Measurements from ENCODE around the gene RPL22. TPM values are rescaled to one million over a fixed set of nuclear protein-coding genes. Genes with fewer than 3 reads are reported as not detected.

RPL22 gene
- total RNA-seq, 1 experiment from 2014 or later: 158 TPM

DNA sequence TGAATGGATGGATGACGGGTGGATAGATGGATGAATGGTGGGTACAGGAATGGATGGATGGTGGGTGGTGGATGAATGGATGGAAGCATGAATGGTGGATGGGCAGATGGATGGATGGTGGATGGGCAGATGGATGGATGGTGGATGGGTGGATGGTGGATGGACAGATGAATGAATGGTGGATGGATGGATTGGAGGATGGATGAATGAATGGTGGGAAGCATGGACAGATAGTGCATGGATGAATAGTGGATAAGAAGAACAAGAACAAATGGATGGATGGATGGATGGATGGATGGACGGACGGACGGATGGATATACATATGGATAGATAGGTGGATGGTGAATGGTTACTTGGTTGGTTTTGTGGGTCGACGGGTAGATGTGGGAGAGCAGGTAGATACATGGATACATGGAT is 24.0 kb downstream of the RPL22 start:
- DNase-seq (ENCODE audit: low read depth): no peak

DNA sequence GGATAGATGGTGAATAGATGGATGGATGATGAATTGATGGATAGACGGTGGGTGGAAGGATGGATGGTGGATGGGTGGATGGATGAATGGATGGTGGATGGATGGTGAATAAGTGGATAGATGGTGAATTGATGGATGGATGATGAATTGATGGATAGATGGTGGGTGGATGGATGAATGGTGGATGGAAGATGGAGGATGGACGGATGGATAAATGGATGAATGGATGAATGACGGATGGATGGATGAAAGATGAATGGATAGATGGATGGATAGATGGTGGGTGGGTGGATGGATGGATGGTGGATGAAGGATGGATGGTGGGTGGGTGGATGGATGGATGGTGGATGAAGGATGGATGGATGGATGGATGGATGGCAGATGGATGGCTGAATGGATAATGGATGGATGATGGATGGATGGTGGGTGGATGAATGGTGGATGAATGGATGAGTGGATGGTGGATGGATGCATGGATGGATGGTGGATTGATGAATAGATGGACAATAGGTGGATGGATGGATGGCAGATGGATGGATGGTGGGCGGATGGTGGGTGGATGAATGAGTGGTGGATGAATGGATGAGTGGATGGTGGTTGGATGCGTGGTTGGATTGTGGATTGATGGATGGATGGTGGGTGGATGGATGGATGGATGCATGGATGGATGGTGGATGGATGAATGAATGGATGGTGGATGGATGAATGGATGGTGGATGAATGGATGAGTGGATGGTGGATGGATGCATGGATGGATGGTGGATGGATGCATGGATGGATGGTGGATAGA is 24.6 kb downstream of the RPL22 start:
- DNase-seq (ENCODE audit: low read depth): no peak

DNA sequence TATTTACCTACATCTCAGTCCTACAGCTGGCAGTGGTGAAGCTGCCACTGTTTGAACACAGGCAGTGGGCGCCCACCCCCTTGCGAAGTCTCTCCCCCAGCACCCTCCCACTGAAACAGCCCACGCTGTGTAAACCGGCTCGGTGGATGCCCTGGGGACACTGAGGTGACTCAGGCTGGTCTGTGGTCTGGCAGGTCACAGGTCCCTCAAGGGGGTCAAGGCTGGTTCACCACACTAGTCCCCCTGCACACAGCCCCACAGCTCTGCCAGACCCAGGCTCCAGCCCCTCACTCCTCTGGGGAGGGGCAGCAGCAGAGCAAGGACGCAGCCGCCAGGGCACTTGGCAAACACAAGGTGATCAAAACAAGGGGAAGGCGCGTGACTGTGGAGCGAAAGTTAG is 26.8 kb downstream of the RPL22 start:
- no peak for DNase-seq (ENCODE audit: low read depth)

DNA sequence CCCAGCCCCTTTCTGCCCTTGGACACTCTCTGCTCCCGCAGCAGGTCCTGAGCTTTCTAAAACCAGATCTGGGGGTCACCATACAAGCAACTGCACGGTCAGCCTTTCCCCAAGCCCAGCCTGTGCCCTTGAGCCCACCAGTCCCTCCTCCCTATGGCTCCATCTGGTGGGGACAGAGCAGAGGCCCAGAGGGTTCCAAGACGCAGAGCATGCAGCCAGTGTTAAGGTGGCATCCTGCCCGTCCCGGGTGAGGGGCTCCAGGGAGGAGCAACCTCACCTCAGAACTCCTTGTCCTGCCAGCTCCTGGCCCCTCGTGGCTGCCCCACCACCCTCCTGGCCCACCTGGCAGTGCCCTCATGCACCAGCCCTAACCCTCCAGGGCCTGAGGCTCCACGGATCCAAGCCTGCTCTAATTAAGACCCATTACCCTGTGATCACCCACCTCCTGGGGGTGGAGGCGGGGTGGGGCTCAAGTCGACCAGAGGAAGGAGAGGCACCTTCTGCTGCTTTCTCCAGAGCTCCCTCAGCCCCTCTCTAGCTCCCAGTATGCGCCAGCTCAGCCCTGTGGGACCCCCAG is 27.8 kb downstream of the RPL22 start:
- peak; percentile 40 for DNase-seq (ENCODE audit: low read depth)

DNA sequence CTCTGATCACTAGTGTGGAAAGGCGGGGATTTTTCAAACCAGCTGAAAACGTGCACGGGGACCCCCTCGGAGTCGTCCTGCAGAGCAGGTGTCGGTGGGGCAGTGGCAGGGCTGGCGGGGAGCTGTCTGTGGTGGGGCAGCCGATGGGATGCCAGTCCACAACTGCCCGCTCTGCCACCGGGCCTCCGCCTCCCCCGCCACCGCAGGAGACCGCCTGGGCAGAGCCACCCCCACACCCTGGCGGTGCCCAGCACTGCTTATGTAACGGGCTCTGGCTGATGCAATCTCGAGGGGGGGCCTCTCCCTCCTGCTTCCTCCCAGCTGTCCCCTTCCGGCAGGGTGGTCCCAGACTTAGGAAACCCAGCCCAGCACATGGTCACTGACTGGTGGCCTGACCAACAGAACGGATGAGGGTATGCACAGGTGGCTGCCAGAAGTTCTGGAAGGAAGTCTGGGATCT is 28.6 kb downstream of the RPL22 start:
- no peak for DNase-seq (ENCODE audit: low read depth)

DNA sequence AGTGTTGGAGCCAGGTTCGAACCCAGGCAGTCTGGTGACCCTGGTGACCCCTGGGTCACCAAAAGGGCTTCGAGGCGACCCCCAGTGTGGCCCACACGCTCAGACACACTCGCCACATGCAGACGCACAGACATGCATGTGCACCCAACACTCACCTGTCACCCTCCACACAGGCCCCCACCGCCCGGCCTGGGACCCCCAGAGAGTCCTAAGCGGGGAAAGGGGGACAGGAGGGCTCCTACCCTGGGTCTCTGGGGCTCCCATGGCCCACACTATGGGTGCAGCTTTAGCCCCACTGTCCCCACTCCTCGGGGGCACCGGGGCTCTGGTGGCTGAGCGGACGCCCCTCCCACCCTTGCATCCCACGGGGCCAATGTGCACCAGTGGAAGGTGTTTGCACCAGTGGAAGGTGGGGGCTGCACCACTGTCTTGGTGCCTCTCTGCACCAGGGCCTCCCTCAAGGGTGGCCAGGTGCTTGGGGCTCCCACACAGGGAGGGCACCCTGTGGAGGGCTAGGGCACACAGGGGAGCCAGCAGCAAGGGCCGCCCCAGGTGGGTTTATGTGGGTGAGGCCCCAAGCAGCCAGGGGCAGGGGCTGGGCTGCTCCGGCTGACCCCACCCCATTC is 29.2 kb downstream of the RPL22 start:
- no peak for DNase-seq (ENCODE audit: low read depth)

DNA sequence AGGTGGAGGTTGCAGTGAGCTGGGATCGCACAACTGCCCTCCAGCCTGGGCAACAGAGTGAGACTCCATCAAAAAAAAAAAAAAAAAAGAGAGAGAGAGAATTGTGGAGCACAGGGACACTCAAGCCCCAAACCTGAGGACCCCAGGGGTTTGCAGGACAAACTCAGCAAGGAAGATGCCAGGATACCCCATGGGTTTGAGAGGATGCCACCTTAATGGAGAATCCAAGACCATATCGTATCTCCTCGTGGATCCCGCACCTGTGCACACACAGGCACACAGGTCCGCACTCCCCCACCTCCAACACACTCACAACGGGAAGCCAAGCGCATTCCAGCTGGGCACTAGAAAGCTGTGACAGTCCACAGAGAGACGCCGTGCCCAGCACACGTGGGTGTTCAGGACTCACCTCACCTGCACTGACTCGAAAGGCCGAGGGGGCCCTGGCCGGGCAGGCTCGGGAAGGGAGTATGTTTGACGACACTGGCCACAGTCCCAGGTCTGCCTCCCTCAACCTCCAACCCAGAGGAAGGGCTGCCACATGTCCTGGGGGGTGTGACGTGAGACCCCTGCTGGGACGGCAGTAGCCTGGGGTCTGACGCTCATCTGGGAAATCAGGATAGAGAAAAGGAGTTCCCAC is 30.3 kb downstream of the RPL22 start:
- no peak for DNase-seq (ENCODE audit: low read depth)

DNA sequence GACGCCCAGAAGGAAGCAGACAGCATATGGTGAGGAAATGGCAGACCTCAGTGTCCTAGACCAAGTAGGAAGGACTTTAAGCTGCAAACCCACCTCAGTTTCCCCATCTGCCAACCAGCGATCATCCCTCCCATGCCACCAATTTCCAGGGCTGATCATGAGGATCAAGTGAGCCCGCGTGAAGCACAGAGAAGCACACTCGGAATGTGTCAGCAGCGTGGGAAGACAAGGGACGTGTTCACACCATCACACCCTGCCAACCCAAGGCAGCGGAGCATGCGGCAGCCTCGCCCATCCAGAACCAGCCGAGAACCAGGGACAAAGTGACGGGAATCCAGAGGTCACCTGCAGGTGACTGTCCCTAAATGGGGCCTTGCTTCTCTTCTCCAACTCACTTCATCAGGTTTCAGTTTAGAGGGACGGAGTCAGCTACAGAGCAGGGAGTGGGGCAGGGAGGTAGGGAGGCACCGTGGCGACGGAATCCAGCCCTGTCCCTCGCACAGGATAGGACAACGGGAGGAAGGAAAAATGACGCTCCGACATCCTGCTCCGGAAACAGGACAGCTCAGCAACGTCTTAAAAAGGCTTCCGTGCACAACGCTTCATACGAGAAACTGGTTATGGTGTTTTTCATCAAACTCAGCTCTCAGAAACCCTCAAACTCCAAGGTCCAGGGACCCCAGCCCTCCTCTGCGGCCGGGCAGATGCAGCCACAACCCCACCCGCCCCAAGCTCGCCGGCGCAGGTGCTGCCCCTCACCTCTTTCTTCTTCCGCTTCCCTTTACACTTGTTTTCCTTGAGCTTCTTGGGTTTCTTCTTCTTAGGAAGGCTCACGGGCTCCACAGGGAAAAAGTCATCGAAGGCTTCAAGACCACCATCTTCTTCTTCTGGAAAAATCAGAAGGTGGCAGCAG is 31.7 kb downstream of the RPL22 start:
- DNase-seq (ENCODE audit: low read depth): no peak

GRCh38 chr1:6166655-6167390 is 32.6 kb downstream of the RPL22 start:
- no peak for DNase-seq (ENCODE audit: low read depth)

GRCh38 chr1:6166221-6166620 is 33.2 kb downstream of the RPL22 start:
- no peak for DNase-seq (ENCODE audit: low read depth)

DNA sequence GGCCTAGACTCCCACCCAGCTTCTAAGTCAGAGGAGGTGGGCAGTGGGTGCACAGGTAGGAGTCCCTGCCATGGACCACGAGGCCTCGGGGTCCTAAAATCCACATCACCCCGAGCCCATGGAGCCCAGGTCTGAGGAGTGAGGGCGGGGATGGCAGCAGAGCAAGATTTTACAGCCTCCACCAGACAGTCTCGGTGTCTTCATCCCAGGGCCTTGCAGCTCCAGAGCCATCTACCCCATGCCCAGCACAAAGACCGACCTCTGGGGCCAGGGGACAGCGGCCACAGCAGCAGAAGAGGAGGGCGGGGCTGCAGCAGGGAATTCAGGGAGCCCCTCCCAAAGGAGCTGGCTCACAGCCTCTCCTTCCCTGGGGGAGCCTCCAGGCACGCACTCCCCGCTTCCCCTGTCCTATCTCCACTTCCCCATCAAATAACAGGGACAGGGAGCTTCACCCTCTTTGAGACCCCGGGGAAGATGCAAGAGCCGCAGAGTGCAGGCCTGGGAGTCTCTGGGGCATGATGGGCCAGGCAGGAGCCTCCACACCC is 33.9 kb downstream of the RPL22 start:
- DNase-seq (ENCODE audit: low read depth): no peak

GRCh38 chr1:6165027-6165426 is 34.4 kb downstream of the RPL22 start:
- no peak for DNase-seq (ENCODE audit: low read depth)

- DNase-seq (ENCODE audit: low read depth): no peak
Measured at GRCh38 chr1:6163973-6164617, 35.3 kb downstream of the RPL22 start.

DNA sequence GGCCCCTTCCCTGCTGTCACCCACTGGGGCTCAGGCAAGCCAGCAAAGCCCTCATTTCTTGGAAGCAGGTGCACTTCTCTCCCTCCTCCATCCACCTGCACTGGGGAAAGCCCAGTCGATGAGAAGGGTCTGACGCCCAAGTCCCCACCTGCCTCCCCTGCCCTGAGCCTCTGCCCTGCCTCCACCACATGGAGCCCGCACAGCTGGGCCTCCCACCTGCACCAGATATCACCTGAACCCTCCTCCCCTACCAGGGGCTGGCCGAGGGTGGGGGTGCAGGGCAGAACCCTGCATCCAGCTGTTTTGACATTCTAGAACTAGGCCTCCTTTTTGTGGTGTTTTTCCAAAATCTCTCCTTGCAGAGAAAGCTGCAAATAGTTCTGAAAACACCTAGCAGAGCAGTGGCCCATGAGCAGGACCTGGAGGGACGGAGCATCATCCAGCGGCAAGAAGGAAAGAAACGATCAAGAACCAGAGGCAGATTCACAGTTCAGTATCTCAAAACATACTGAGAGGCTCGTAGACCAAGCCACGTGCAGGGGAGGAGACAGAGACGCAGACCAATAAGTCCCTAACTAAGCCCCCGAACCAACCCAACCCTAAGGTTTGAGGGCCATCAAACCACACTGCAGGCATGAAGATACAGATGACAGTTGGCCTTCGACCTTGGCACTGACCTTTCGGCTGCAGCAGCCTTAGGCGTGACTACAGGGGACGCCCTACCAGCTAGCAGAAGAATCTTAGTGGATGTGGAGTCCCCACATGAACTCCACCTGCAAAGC is 36.0 kb downstream of the RPL22 start:
- DNase-seq (ENCODE audit: low read depth): no peak

- DNase-seq (ENCODE audit: low read depth): peak; percentile 52
Measured at GRCh38 chr1:6162773-6163172, 36.6 kb downstream of the RPL22 start.

GRCh38 chr1:6162341-6162740 is 37.1 kb downstream of the RPL22 start:
- no peak for DNase-seq (ENCODE audit: low read depth)

GRCh38 chr1:6158181-6158580 is 41.2 kb downstream of the RPL22 start:
- no peak for DNase-seq (ENCODE audit: low read depth)

DNA sequence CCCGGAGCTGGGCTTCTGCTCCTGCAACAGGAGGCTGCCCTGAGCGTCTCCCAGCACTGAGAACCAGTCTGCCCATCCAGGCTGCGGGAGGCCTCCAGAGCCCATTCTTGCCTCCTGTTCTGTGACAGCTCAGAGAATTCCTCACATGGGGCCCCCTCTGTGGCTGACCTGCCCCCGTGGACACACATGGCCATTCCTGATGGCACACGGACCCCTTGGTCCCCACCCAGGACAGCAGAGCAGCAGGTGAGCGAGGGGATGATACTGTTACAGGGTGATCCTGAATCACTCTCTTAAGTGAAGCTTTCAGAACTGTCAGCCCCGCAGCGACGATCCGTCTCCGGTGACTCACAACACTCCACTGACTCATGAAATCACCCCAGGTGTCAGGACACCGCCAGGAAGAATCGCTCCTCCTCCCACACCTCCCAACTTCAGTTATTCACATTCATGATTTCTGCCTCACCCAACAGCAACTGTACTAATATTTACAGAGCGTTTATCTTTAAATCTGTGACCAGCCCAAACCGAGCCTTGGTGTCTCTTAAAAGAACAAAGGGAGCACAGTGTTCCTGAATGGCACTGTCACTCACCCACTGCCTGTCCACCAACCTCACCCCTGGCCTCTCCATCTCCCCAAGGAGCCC is 41.7 kb downstream of the RPL22 start:
- DNase-seq (ENCODE audit: low read depth): peak; percentile 91

- peak; percentile 59 for DNase-seq (ENCODE audit: low read depth)
Measured at GRCh38 chr1:6157132-6157527, 42.3 kb downstream of the RPL22 start.
